Skeletal muscle tissue (tissue), 4 donors: ENCODE results near the gene SH3GLB2. TPM values are rescaled to one million over a fixed set of nuclear protein-coding genes. Genes with fewer than 3 reads are reported as not detected.
"Not testable (repeated sequence)": the region's sequence is repeated elsewhere in the genome, so short reads cannot be mapped to it uniquely, and the experiment has no call there.

Experiments
- H3K27ac ChIP-seq: one replicate; pipeline ENCODE4 v1.7.0; 2013; ENCODE audit warnings: mild to moderate bottlenecking, low read depth, low read length, inconsistent platforms
- H3K27me3 ChIP-seq, 3 donors: one replicate each; pipeline ENCODE4 v1.7.0; 2013; ENCODE audit warnings: low read length in 3 of 3; ENCODE audit not compliant: control insufficient read depth in 3 of 3, insufficient read depth in 3 of 3
- H3K36me3 ChIP-seq, 3 donors: one replicate each; pipeline ENCODE4 v1.7.0; 2013; ENCODE audit warnings: low read length in 3 of 3; ENCODE audit not compliant: control insufficient read depth in 3 of 3, insufficient read depth in 3 of 3
- H3K4me1 ChIP-seq, 3 donors: one replicate each; pipeline ENCODE4 v1.7.0; 2013; ENCODE audit warnings: low read length in 3 of 3, mild to moderate bottlenecking in 3 of 3; ENCODE audit not compliant: control insufficient read depth in 3 of 3, insufficient read depth in 3 of 3
- H3K4me3 ChIP-seq, 3 donors: one replicate each; pipeline ENCODE4 v1.7.0; 2013; ENCODE audit warnings: low read length in 3 of 3
- H3K9ac ChIP-seq, 3 donors: one replicate each; pipeline ENCODE4 v1.7.0; 2013; ENCODE audit warnings: low read length in 3 of 3, mild to moderate bottlenecking in 3 of 3, moderate library complexity in 2 of 3, low read depth in 1 of 3
- H3K9me3 ChIP-seq, 3 donors: one replicate each; pipeline ENCODE4 v1.7.0; 2013; ENCODE audit warnings: low read length in 3 of 3; ENCODE audit not compliant: control insufficient read depth in 3 of 3
- total RNA-seq: library from RNA; depleted of rRNA; stranded (reverse); fragments of >200 nt; gene quantifications from one replicate; pipeline ENCODE4 v1.2.3, GENCODE V29; 2014
- donor health status: Osteomylitis.

SH3GLB2 gene
- total RNA-seq, 1 donor from 2014 or later, result 25.1 TPM

GRCh38 chr9:129004173-129004572 is 24.0 kb downstream of the SH3GLB2 start:
- not testable (repeated sequence) for H3K9me3 ChIP-seq, H3K9ac ChIP-seq, H3K4me3 ChIP-seq, H3K27me3 ChIP-seq, H3K27ac ChIP-seq
- H3K4me1 ChIP-seq, result peaks cover 21 to 32% (median 31%) of the 10 kb centered on the region in 3 donors
- peaks cover 50 to 58% (median 55%) of the 10 kb centered on the region in 3 donors for H3K36me3 ChIP-seq

GRCh38 chr9:129002992-129003391 is 25.1 kb downstream of the SH3GLB2 start:
- Histone ChIP-seq H3K9ac (no peak overlapping the region), H3K4me1 (peaks cover 14 to 24% (median 21%) of the 10 kb centered on the region in 3 donors), H3K27ac (no peak overlapping the region), H3K4me3 (no peak overlapping the region), H3K36me3 (peaks cover 51 to 64% (median 63%) of the 10 kb centered on the region in 3 donors), H3K9me3 (no peaks in the 10 kb centered on the region), H3K27me3 (no peaks in the 10 kb centered on the region)

DNA sequence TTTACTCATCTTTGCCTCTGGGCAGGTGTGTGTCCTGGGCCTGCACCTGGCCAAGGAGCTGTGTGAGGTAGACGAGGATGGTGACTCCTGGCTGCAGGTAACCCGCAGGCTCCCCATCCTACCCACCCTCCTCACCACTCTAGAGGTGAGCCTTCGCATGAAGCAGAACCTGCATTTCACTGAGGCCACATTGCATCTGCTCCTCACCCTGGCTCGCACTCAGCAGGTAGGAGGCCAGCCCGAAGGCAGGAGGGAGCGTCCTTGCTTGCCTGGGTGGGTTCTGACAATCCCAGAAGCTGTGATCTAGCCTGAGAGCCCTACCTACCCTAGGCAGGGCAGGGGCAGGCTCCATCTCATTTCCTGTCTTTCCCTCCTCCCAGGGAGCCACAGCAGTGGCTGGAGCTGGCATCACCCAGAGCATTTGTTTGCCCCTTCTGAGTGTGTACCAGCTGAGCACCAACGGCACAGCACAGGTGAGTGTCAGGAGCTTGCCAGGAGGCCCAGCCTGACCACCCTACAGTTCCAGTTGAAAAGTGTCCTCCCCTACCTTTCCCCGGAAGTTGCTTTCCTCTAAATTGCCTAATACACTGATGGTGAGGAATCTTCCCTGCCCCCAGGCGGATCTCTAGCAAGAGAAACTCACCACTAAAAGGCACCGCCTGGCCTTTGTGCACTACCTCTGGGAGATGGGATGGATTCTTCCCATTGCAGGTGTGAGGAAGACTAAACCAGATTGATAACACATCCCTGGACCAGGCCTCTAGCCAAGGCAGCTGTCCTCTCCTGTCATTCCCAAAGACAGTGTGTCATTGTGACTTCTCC is 26.4 kb downstream of the SH3GLB2 start:
- no peak overlapping the region for H3K9ac ChIP-seq
- H3K27ac ChIP-seq, result no peak overlapping the region
- no peak overlapping the region for H3K4me3 ChIP-seq
- no peaks in the 10 kb centered on the region for H3K9me3 ChIP-seq
- H3K4me1 ChIP-seq, result peaks cover 3 to 11% (median 9%) of the 10 kb centered on the region in 3 donors
- no peaks in the 10 kb centered on the region for H3K27me3 ChIP-seq
- peaks cover 57 to 71% (median 64%) of the 10 kb centered on the region in 3 donors for H3K36me3 ChIP-seq

DNA sequence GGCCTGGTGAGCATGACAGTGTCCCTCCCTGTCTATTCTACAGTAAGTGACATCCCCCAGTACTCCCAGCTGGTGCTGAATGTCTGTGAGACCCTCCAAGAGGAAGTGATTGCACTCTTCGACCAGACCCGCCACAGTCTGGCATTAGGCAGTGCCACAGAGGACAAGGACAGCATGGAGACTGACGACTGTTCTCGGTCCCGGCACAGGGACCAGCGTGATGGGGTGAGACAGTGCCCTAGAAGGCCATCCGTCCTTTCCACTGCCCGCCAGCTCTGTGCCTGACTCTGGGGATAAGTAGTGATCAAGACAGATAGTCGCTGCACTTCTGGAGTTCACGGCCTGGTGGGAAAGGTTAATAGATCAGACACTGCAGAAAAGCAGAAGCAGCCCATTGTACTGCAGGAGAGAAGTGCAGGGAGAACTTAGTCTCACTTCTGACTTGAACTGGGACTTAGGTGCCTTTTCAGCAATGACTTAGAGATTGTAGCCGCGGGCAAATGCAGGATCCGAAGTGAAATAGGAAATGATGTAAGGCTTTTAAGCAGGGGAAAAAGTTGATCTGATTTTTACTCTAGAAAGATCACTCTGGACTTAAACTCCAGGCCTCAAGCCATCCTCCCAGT is 28.4 kb downstream of the SH3GLB2 start:
- Histone ChIP-seq H3K36me3 (peaks cover 61 to 72% (median 69%) of the 10 kb centered on the region in 3 donors), H3K4me3 (no peak overlapping the region), H3K27me3 (no peaks in the 10 kb centered on the region), H3K4me1 (no peaks in the 10 kb centered on the region), H3K9me3 (no peaks in the 10 kb centered on the region), H3K9ac (no peak overlapping the region), H3K27ac (no peak overlapping the region)

- H3K36me3 ChIP-seq, result peaks cover 73 to 83% (median 75%) of the 10 kb centered on the region in 3 donors
- H3K4me3 ChIP-seq, result no peak overlapping the region
- H3K27ac ChIP-seq, result no peak overlapping the region
- no peaks in the 10 kb centered on the region for H3K27me3 ChIP-seq
- no peaks in the 10 kb centered on the region for H3K9me3 ChIP-seq
- H3K9ac ChIP-seq, result no peak overlapping the region
- H3K4me1 ChIP-seq, result no peaks in the 10 kb centered on the region
These were observed 29.7 kb downstream of the SH3GLB2 start for GRCh38 chr9:128998462-128998861.

DNA sequence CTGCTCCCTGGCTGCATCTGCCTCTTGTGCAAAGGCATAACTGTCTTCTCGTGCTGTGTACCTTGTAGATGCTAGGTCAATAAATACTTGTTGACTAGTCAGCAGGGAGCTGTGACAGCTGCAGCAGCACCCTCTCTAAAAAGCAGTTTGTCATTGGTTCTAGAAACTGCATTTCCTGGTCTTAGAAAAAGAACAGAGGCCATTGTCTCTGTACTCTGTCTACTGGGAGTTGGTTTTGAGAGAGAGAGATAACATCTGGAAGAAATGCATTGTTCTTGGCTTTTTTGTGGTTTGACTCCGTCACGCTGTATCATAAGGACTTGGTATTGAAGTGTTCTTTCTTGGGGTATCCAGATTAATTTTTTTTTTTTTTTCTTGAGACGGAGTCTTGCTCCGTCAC is 32.3 kb downstream of the SH3GLB2 start:
- Histone ChIP-seq H3K4me1 (no peaks in the 10 kb centered on the region), H3K9ac (no peak overlapping the region), H3K4me3 (no peak overlapping the region), H3K9me3 (no peaks in the 10 kb centered on the region), H3K27ac (no peak overlapping the region), H3K36me3 (peaks cover 57 to 68% (median 64%) of the 10 kb centered on the region in 3 donors), H3K27me3 (no peaks in the 10 kb centered on the region)

DNA sequence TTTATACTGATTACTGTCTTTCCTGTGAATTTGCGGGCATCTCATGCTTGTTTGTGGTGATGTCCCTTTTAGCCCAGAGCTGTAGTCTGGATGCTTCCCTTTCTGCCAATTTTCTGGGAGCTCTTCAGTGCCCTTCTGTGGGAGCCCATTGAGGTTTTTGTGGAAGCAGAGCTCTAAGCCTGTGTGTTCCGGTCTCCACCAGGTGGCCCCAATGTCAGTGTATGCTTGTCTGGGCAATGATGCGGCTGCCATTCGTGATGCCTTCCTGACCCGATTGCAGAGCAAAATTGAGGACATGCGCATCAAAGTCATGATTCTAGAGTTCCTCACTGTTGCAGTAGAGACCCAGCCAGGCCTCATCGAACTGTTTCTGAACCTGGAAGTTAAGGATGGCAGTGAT is 35.1 kb downstream of the SH3GLB2 start:
- H3K27ac ChIP-seq, result no peak overlapping the region
- H3K9ac ChIP-seq, result no peak overlapping the region
- no peak overlapping the region for H3K4me3 ChIP-seq
- peaks cover 41 to 59% (median 52%) of the 10 kb centered on the region in 3 donors for H3K36me3 ChIP-seq
- no peaks in the 10 kb centered on the region for H3K9me3 ChIP-seq
- peaks cover 2 to 5% (median 2%) of the 10 kb centered on the region in 3 donors for H3K4me1 ChIP-seq
- no peaks in the 10 kb centered on the region for H3K27me3 ChIP-seq

DNA sequence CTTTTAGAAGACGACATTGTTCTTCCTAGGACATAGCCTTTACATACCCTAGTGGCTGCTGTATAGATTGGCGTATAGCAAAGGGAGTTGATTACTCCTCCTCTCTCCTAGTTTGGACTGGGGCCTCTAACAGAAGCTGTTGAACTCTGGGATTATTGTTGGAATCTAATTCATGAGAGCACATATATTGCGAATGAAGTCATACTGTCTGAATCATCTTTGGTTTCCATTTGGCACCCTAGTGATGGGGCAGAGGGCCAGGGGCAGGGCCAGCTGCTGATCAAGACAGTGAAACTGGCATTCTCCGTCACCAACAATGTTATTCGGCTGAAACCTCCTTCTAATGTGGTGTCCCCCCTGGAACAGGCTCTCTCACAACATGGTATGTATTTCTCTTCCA is 40.3 kb downstream of the SH3GLB2 start:
- peak overlapping the region; percentile 90 for H3K27ac ChIP-seq
- peaks cover 10 to 18% (median 11%) of the 10 kb centered on the region in 3 donors for H3K4me1 ChIP-seq
- H3K4me3 ChIP-seq, result peak overlapping the region in 2 of 3 donors; percentile 8 to 12
- no peaks in the 10 kb centered on the region for H3K27me3 ChIP-seq
- no peaks in the 10 kb centered on the region for H3K9me3 ChIP-seq
- peaks cover 20 to 47% (median 47%) of the 10 kb centered on the region in 3 donors for H3K36me3 ChIP-seq
- peak overlapping the region in 1 of 3 donors; percentile 63 for H3K9ac ChIP-seq

GRCh38 chr9:128986671-128987070 is 41.5 kb downstream of the SH3GLB2 start:
- Histone ChIP-seq H3K36me3 (peaks cover 25 to 50% (median 47%) of the 10 kb centered on the region in 3 donors), H3K4me1 (peaks cover 10 to 18% (median 11%) of the 10 kb centered on the region in 3 donors), H3K9ac (no peak overlapping the region), H3K9me3 (no peaks in the 10 kb centered on the region), H3K27ac (no peak overlapping the region), H3K27me3 (no peaks in the 10 kb centered on the region), H3K4me3 (no peak overlapping the region)

GRCh38 chr9:128983536-128983935 is 44.6 kb downstream of the SH3GLB2 start:
- H3K9ac ChIP-seq, result no peak overlapping the region
- H3K4me1 ChIP-seq, result peaks cover 10 to 18% (median 11%) of the 10 kb centered on the region in 3 donors
- no peak overlapping the region for H3K4me3 ChIP-seq
- H3K27me3 ChIP-seq, result no peaks in the 10 kb centered on the region
- peaks cover 31 to 64% (median 62%) of the 10 kb centered on the region in 3 donors for H3K36me3 ChIP-seq
- no peaks in the 10 kb centered on the region for H3K9me3 ChIP-seq
- H3K27ac ChIP-seq, result no peak overlapping the region
